ENCODE results near the gene PMF1. TPM values are rescaled to one million over a fixed set of nuclear protein-coding genes. Genes with fewer than 3 reads are reported as not detected.
"Not testable (repeated sequence)": the region's sequence is repeated elsewhere in the genome, so short reads cannot be mapped to it uniquely, and the experiment has no call there.

Gene PMF1
- total RNA-seq, 1 donor from 2014 or later: 29.2 TPM

- DNase-seq: no peak
Observed at GRCh38 chr1:156196445-156196844, 16.4 kb upstream of the PMF1 start.

GRCh38 chr1:156198831-156199349 lies 13.9 kb upstream of the PMF1 start:
- DNase-seq: no peak

- no peak for DNase-seq
Observed at GRCh38 chr1:156200044-156200443, 12.8 kb upstream of the PMF1 start.

- no peak for DNase-seq
Observed at GRCh38 chr1:156203331-156203730, 9.5 kb upstream of the PMF1 start.

- DNase-seq: no peak
Observed at GRCh38 chr1:156204686-156205085, 8.1 kb upstream of the PMF1 start.

- no peak for DNase-seq
Observed at GRCh38 chr1:156211243-156211642, 1.6 kb upstream of the PMF1 start.

GRCh38 chr1:156212130-156212529 lies 677 bp upstream of the PMF1 start:
- no peak for DNase-seq

GRCh38 chr1:156213644-156213966 lies 798 bp downstream of the PMF1 start:
- DNase-seq: no peak

GRCh38 chr1:156214024-156214748 lies 1.4 kb downstream of the PMF1 start:
- DNase-seq: no peak

GRCh38 chr1:156216361-156217086 lies 3.7 kb downstream of the PMF1 start:
- not testable (repeated sequence) for DNase-seq

- no peak for DNase-seq
Observed at GRCh38 chr1:156217871-156218270, 5.1 kb downstream of the PMF1 start.

GRCh38 chr1:156220226-156220625 lies 7.4 kb downstream of the PMF1 start:
- DNase-seq: no peak

GRCh38 chr1:156221986-156222692 lies 9.3 kb downstream of the PMF1 start:
- no peak for DNase-seq

- DNase-seq: no peak
Observed at GRCh38 chr1:156225677-156226014, 12.8 kb downstream of the PMF1 start.

GRCh38 chr1:156226116-156226538 lies 13.3 kb downstream of the PMF1 start:
- no peak for DNase-seq

- no peak for DNase-seq
Observed at GRCh38 chr1:156226782-156227181, 14.0 kb downstream of the PMF1 start.

- DNase-seq: no peak
Observed at GRCh38 chr1:156228501-156228900, 15.7 kb downstream of the PMF1 start.

GRCh38 chr1:156229809-156230472 lies 17.1 kb downstream of the PMF1 start:
- no peak for DNase-seq

GRCh38 chr1:156230473-156230837 lies 17.6 kb downstream of the PMF1 start:
- no peak for DNase-seq

- no peak for DNase-seq
Observed at GRCh38 chr1:156232201-156232894, 19.5 kb downstream of the PMF1 start.

GRCh38 chr1:156233426-156234127 lies 20.8 kb downstream of the PMF1 start:
- DNase-seq: no peak

GRCh38 chr1:156236164-156236563 lies 23.4 kb downstream of the PMF1 start:
- DNase-seq: no peak

Data from occipital lobe (tissue), 2 donors.